Measurements from ENCODE around the gene SLC26A3.

DNA sequence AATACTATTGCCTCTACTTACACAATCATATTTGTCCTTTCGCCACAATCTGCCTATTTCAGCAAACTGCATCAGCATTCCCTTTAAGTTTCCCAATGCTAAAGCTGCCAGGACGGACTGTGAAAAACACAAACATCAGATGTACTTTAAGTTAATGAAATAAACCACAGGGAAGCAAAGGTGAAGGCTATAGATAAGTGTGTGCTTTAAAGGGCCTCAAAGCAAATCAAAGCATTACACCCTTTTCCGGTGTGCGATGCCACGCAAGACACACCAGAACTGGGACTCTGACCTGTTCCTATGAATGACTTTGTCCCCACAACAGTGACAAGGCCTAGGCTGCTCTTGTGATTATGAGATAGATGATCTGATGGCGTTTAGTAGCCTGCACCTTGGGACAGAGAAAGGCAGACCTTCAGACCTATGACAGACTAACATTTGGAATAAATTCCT is 23.4 kb downstream of the SLC26A3 start:
- TF ChIP-seq CTCF (conservative IDR thresholded peaks at IDR 0.05 in 1 of 2, IDR thresholded peaks at IDR 0.05 in 1 of 2; ENCODE audit: extremely low read depth in 1 of 2, insufficient read depth in 1 of 2, low read depth in 1 of 2, low read length in 2 of 2) (no peak), EZH2 (IDR thresholded peaks at IDR 0.05; ENCODE audit: borderline replicate concordance, low read length) (no peak)
